ENCODE measurements around the gene PES1. TPM values are rescaled to one million over a fixed set of nuclear protein-coding genes. Genes with fewer than 3 reads are reported as not detected.

Gene PES1
- 92.6 and 95.3 TPM in 2 replicates for total RNA-seq

DNA sequence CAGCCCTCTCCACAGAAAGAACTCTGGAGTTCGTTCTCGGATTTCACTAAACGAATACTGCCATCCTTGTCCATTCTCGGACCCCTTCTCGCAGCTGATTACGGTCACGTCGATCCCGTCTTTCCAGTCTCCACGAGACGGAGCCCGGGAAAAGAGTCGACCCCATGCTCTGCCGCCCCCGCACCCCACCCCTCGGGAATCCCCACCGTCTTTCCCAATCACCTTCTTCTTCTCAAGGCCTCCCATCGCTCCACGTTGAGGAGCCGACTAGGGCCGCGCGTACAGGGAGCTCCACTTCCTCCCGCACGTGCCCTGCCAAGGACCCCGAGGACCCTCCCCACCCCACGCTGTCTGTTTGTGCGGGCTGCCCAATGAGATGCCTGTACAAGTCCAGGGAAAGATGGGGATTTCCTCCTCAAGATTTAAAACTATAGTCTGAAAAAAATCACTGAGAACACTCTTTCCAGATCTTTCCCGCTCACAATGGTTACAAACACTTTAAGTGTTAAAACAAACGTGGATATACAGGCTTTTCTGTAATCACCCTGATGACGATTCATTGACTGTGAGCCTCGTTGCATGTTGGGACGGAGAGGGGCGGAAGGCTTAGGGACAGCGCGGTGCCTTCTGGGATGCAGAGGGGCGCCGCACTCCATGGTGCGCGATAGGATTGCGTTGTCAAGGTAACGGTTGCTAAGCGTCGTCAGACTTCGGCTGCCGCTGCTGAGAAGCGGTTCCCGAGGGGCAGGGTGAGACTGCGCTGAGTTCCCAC, at the start of gene PES1:
PES1 (minus strand) TSS at position 323 of the 772 bp plus-strand sequence; CDS start at position 246, 77 bp downstream.

DNA sequence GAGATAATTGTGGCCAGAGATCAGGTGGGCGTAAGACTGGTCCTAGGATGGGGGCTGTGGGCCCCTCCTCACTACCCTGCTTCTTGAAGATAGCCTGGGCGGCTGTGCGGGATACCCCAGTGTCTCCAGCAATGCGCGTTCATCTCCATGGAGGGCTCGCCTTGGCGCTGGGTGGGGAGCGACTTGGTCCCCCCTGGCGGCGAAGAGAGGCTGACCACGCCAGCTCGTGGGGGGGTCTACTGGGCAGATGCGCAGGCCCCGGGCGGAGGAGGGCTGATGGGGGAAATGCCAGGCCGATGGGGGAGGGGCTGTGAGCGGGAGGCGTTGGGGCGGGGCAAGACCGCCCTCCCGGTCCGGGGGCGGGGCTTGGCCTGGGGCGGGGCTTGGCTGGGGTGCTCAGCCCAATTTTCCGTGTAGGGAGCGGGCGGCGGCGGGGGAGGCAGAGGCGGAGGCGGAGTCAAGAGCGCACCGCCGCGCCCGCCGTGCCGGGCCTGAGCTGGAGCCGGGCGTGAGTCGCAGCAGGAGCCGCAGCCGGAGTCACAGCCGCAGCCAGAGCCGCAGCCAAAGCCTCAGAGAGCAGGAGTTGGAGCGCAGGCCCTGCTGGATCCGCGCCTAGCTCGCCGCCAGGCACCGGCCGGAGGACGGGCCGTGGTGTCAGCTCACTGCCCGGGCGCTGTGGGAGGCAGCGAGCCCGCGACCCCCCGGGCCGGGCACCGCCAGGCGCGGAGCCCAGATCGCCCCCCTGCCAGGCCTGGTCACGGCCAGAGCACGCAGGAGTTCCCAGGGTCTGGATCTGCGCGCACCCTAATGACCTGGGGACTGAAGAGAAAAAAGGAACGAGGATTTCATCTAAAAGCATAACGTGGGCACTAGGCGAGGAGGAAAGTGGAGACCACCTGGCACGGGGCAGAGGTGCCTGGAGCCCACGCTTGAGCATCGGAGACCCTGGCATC, 43.8 kb upstream of the PES1 start, which contains the start of gene SLC35E4:
SLC35E4 (plus strand) TSS at position 509 of the 953 bp plus-strand sequence. CDS start 670 bp downstream, outside the sequence.

DNA sequence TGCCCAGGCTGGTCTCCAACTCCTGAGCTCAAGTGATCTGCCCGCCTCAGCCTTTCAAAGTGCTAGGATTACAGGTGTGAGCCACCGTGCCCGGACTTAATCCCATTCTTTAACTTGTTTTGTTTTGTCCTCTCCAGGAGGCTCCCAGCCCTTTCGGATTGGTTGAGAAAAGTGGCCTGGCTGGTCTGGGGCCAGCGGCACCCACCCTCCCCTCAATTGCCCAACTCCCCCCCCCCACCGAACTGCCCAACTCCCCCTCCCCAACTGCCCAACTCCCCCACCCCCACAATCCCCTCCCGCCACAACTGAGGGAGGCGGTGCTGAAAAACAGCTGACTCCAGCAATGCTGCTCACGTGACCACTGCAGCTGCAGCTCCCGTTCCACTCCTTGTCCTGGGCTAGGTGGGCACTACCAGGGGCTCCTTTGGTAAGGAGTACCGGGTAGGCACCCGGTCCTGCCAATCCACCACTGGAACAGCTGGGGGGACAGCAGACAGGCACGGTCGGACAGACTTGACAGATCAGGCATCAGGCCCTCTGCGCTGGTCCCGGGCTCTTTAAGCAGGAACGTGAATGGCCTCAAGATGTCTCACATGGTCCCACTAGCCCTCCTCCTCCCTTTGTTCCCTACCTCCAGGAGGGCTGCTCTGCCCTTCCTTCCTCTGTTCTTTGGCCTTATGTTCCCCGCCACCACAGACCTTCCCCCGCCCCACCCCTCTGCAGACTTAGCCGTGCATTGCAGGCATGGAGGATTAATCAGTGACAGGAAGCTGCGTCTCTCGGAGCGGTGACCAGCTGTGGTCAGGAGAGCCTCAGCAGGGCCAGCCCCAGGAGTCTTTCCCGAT, 15.0 kb upstream of the PES1 start, which contains the start of gene TCN2:
TCN2 (plus strand) TSS at position 720 of the 845 bp plus-strand sequence. CDS start 158 bp downstream, outside the sequence.

DNA sequence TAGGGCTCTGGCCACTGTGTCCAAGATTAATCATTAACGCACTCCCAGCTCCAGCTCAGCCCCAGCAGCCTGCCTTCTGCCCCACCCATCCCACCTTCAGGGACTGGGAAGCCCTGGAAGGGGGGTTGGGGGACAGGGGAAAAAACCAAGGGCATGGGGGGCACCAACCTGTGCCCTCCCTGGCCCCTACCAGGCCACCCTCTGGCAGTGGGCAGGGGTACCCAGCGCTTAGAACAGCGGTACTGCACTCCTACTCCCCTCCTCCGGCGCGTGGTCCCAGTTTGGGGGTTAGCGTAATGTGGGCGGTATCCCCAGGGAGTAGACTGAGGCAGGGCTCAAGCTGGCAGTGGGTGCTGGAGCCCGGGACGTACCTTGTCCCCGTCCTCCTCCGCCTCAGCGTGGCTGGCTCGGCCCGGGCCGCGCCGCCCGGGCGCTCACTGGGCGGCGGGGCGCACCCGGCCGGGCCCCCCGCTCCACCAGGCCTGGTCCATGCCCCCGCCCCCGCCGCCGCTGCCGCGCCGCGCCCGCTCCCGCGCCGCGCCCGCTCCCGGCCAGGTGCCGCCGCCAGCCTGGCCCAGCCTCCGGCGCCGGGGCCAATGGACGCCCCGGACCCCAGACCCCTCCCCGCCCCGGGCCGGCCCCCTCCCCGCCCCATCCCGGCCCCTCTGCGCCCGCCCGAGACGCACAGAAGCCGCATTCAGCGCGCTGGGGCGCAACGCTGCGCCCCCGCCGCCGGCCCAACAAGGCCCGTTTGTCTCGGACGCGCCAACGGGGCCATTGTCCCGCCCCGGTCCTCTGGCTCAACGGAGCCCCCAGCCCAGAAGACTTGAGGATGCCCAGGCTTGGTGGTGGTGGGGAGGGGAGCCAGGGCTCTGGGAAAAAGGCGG, 17.4 kb downstream of the PES1 start, which contains the start of gene GAL3ST1:
GAL3ST1 (minus strand) TSS at position 571 of the 887 bp plus-strand sequence. CDS start 17,273 bp downstream, outside the sequence.

GRCh38 chr22:30546616-30547015, 45.1 kb downstream of the PES1 start, which contains the start of gene SEC14L6:
Gene SEC14L6, minus strand, starts transcription at chr22:30546741. Its CDS starts 59 bp downstream, at chr22:30546682.

Other genes starting within 250 kb of the PES1 start
- gene SF3A1, start 235.0 kb downstream of the PES1 start, total RNA-seq = 12.0 and 44.5 TPM in 2 replicates
- 0.34 and 1.1 TPM in 2 replicates for gene CCDC157, start 234.9 kb downstream of the PES1 start, total RNA-seq
- 9.2 and 14.9 TPM in 2 replicates for gene RNF215, start 204.5 kb downstream of the PES1 start, total RNA-seq
- 17.4 and 67.0 TPM in 2 replicates for gene SEC14L2, start 194.9 kb downstream of the PES1 start, total RNA-seq
- gene MTFP1, start 166.1 kb downstream of the PES1 start, total RNA-seq = 10.6 and 17.8 TPM in 2 replicates
- not detected in 2 replicates for gene SEC14L3, start 119.9 kb downstream of the PES1 start, total RNA-seq
- gene SEC14L4, start 86.2 kb downstream of the PES1 start, total RNA-seq = 0.36 TPM in 1 of 2 replicates, not detected in the other
- gene SEC14L6, start 45.2 kb downstream of the PES1 start, total RNA-seq = 0.14 TPM in 1 of 2 replicates, not detected in the other
- 0.07 and 0.34 TPM in 2 replicates for gene GAL3ST1, start 17.2 kb downstream of the PES1 start, total RNA-seq
- gene TCN2, start 15.3 kb upstream of the PES1 start, total RNA-seq = 1.0 and 3.3 TPM in 2 replicates
- gene SLC35E4, start 43.9 kb upstream of the PES1 start, total RNA-seq = 7.5 and 9.9 TPM in 2 replicates
- 8.6 and 9.9 TPM in 2 replicates for gene DUSP18, start 76.0 kb upstream of the PES1 start, total RNA-seq
- 4.3 and 73.1 TPM in 2 replicates for gene OSBP2, start 103.0 kb upstream of the PES1 start, total RNA-seq